Measurements from ENCODE around the gene SPATA16. TPM values are rescaled to one million over a fixed set of nuclear protein-coding genes. Genes with fewer than 3 reads are reported as not detected.

SPATA16 gene
- total RNA-seq, 2 donors from 2014 or later = not detected

GRCh38 chr3:172844428-172844827, 296.6 kb downstream of the SPATA16 start:
- Histone ChIP-seq H3K36me3 (no peaks in the 10 kb centered on the region), H3K4me1 (no peaks in the 10 kb centered on the region), H3K27me3 (no peaks in the 10 kb centered on the region), H3K9me3 (no peaks in the 10 kb centered on the region), H3K4me3 (no peak overlapping the region), H3K27ac (no peak overlapping the region)
- DNase-seq (ENCODE audit: low spot score) = no peak
- TF ChIP-seq CTCF (IDR thresholded peaks at IDR 0.05) = no peak

GRCh38 chr3:172840913-172841312, 300.1 kb downstream of the SPATA16 start:
- H3K4me1 ChIP-seq = no peaks in the 10 kb centered on the region
- no peaks in the 10 kb centered on the region for H3K36me3 ChIP-seq
- no peaks in the 10 kb centered on the region for H3K9me3 ChIP-seq
- no peak overlapping the region for H3K4me3 ChIP-seq
- H3K27me3 ChIP-seq = no peaks in the 10 kb centered on the region
- no peak overlapping the region for H3K27ac ChIP-seq
- no peak for DNase-seq (ENCODE audit: low spot score)
- TF ChIP-seq CTCF (IDR thresholded peaks at IDR 0.05) = no peak

GRCh38 chr3:172840463-172840862, 300.6 kb downstream of the SPATA16 start:
- H3K4me1 ChIP-seq = no peaks in the 10 kb centered on the region
- H3K27ac ChIP-seq = no peak overlapping the region
- H3K36me3 ChIP-seq = no peaks in the 10 kb centered on the region
- TF ChIP-seq CTCF (IDR thresholded peaks at IDR 0.05) = no peak
- no peaks in the 10 kb centered on the region for H3K9me3 ChIP-seq
- DNase-seq (ENCODE audit: low spot score) = no peak
- no peaks in the 10 kb centered on the region for H3K27me3 ChIP-seq
- no peak overlapping the region for H3K4me3 ChIP-seq

GRCh38 chr3:172839679-172840078, 301.4 kb downstream of the SPATA16 start:
- no peak for DNase-seq (ENCODE audit: low spot score)
- Histone ChIP-seq H3K4me3 (no peak overlapping the region), H3K27me3 (no peaks in the 10 kb centered on the region), H3K36me3 (no peaks in the 10 kb centered on the region), H3K4me1 (no peaks in the 10 kb centered on the region), H3K9me3 (no peaks in the 10 kb centered on the region), H3K27ac (no peak overlapping the region)
- TF ChIP-seq CTCF (IDR thresholded peaks at IDR 0.05) = no peak

All from right atrium auricular region (tissue), 2 donors.